ENCODE results near the gene NPTX1. TPM values are rescaled to one million over a fixed set of nuclear protein-coding genes. Genes with fewer than 3 reads are reported as not detected.

The NPTX1 gene
- total RNA-seq, 4 donors from 2014 or later, result 0.21 to 0.59 TPM; not detected in 2

GRCh38 chr17:80469667-80470066, 6.7 kb downstream of the NPTX1 start:
- Histone ChIP-seq H3K4me1 (peaks cover 0 to 7% (median 2%) of the 10 kb centered on the region in 4 donors), H3K27ac (no peak overlapping the region), H3K9me3 (no peaks in the 10 kb centered on the region), H3K36me3 (no peaks in the 10 kb centered on the region), H3K4me3 (no peak overlapping the region), H3K27me3 (peaks cover 0 to 76% of the 10 kb centered on the region in 2 donors)
- no peak for DNase-seq (ENCODE audit: low spot score in 2 of 2)
- 67 to 71% methylated on average over 8 to 11 of the region's 11 CpGs for WGBS, 2 donors
- no peak for TF ChIP-seq POLR2A (IDR thresholded peaks at IDR 0.05)
- no peak for TF ChIP-seq EP300 (IDR thresholded peaks at IDR 0.05)
- no peak for TF ChIP-seq CTCF (IDR thresholded peaks at IDR 0.05)

- H3K4me1 ChIP-seq, result no peaks in the 10 kb centered on the region
- peaks cover 0 to 68% of the 10 kb centered on the region in 2 donors for H3K27me3 ChIP-seq
- WGBS, 2 donors, result 75% methylated on average over 24 to 28 of the region's 28 CpGs
- H3K9me3 ChIP-seq, result no peaks in the 10 kb centered on the region
- no peak for TF ChIP-seq CTCF (IDR thresholded peaks at IDR 0.05)
- no peak for TF ChIP-seq POLR2A (IDR thresholded peaks at IDR 0.05)
- TF ChIP-seq EP300 (IDR thresholded peaks at IDR 0.05), result no peak
- no peaks in the 10 kb centered on the region for H3K36me3 ChIP-seq
- no peak overlapping the region for H3K27ac ChIP-seq
- H3K4me3 ChIP-seq, result no peak overlapping the region
- no peak for DNase-seq (ENCODE audit: low spot score in 2 of 2)
Measured at GRCh38 chr17:80468781-80469493, 7.5 kb downstream of the NPTX1 start.

- DNase-seq (ENCODE audit: low spot score in 2 of 2), result no peak
- no peaks in the 10 kb centered on the region for H3K4me1 ChIP-seq
- H3K4me3 ChIP-seq, result no peak overlapping the region
- no peak overlapping the region for H3K27ac ChIP-seq
- no peaks in the 10 kb centered on the region for H3K36me3 ChIP-seq
- H3K27me3 ChIP-seq, result peaks cover 0 to 62% of the 10 kb centered on the region in 2 donors
- 8 to 15% methylated on average over 9 to 16 of the region's 16 CpGs for WGBS, 2 donors
- no peaks in the 10 kb centered on the region for H3K9me3 ChIP-seq
- no peak for TF ChIP-seq CTCF (IDR thresholded peaks at IDR 0.05)
- no peak for TF ChIP-seq EP300 (IDR thresholded peaks at IDR 0.05)
- TF ChIP-seq POLR2A (IDR thresholded peaks at IDR 0.05), result no peak
Measured at GRCh38 chr17:80468242-80468641, 8.2 kb downstream of the NPTX1 start.

GRCh38 chr17:80466188-80466705, 10.2 kb downstream of the NPTX1 start:
- Histone ChIP-seq H3K4me1 (no peaks in the 10 kb centered on the region), H3K9me3 (no peaks in the 10 kb centered on the region), H3K27ac (no peak overlapping the region), H3K36me3 (no peaks in the 10 kb centered on the region), H3K4me3 (no peak overlapping the region), H3K27me3 (peaks cover 0 to 55% of the 10 kb centered on the region in 2 donors)
- no peak for DNase-seq (ENCODE audit: low spot score in 2 of 2)
- WGBS, 2 donors, result 72 to 78% methylated on average over 15 of the region's 15 CpGs
- TF ChIP-seq EP300 (IDR thresholded peaks at IDR 0.05), result no peak
- TF ChIP-seq CTCF (IDR thresholded peaks at IDR 0.05), result no peak
- no peak for TF ChIP-seq POLR2A (IDR thresholded peaks at IDR 0.05)

- no peak overlapping the region for H3K4me3 ChIP-seq
- no peaks in the 10 kb centered on the region for H3K36me3 ChIP-seq
- peaks cover 0 to 47% of the 10 kb centered on the region in 2 donors for H3K27me3 ChIP-seq
- peaks cover 0 to 3% (median 0%) of the 10 kb centered on the region in 4 donors for H3K4me1 ChIP-seq
- no peak for TF ChIP-seq EP300 (IDR thresholded peaks at IDR 0.05)
- TF ChIP-seq POLR2A (IDR thresholded peaks at IDR 0.05), result no peak
- TF ChIP-seq CTCF (IDR thresholded peaks at IDR 0.05), result no peak
- WGBS, 2 donors, result 64 to 76% methylated on average over 20 of the region's 20 CpGs
- H3K9me3 ChIP-seq, result no peaks in the 10 kb centered on the region
- no peak for DNase-seq (ENCODE audit: low spot score in 2 of 2)
- H3K27ac ChIP-seq, result no peak overlapping the region
Measured at GRCh38 chr17:80465327-80465974, 11.0 kb downstream of the NPTX1 start.

All from tibial nerve (tissue), 4 donors.